ENCODE data around the gene MAGEA4.

- no peak for TF ChIP-seq POLR2A (IDR thresholded peaks at IDR 0.05)
- TF ChIP-seq, protein P1, sequence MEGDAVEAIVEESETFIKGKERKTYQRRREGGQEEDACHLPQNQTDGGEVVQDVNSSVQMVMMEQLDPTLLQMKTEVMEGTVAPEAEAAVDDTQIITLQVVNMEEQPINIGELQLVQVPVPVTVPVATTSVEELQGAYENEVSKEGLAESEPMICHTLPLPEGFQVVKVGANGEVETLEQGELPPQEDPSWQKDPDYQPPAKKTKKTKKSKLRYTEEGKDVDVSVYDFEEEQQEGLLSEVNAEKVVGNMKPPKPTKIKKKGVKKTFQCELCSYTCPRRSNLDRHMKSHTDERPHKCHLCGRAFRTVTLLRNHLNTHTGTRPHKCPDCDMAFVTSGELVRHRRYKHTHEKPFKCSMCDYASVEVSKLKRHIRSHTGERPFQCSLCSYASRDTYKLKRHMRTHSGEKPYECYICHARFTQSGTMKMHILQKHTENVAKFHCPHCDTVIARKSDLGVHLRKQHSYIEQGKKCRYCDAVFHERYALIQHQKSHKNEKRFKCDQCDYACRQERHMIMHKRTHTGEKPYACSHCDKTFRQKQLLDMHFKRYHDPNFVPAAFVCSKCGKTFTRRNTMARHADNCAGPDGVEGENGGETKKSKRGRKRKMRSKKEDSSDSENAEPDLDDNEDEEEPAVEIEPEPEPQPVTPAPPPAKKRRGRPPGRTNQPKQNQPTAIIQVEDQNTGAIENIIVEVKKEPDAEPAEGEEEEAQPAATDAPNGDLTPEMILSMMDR (IDR thresholded peaks at IDR 0.05) = no peak
Observed at GRCh38 chrX:151870602-151871001, 42.1 kb upstream of the MAGEA4 start.
